ENCODE results near the gene ARMH1. TPM values are rescaled to one million over a fixed set of nuclear protein-coding genes. Genes with fewer than 3 reads are reported as not detected.

ARMH1 gene
- 2.7 and 3.0 TPM in 2 replicates for total RNA-seq
- long read RNA-seq = 0 reads

DNA sequence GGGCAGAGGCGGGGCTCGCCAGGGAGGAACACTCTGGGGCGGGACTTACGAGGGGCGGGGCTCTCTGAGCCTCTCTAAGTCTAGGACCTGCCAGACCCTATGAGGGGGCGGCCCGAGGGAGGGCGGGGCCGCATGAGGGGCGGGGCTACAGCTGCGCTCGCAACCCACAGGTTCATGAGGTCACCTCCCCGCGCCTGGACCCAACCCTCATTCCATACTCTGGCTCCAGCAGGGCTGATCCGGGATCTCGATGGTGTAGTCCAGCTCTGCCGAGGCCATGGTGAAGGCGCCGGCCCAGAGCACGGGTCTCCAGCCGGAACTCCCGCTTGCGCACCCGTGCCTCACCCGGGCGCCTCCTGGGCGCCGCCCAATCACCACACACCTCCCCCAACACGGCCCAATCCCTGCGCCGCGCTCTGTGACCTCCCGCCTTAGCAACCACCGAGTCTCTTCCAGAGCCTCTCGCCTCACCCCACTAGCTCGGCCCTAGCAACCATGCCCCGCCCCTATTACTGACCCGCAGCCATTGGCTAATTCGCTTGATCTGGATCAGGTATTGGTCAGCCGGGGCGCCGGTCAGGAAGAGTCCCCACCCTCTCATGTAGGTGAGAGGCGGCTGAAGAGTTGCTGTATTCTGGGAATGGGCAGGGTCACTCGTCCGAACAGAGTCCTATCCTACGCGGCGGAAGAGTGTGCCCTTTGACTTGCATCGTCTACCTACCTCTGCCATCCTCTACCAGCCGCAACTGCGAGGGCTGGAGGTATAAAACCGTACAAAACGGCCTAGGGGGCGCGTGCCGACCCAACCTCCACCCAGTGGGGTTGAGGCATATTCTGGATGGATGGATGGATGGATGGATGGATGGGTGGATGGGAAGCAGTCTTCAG lies at the start of gene ARMH1, which contains the start of gene TMEM53:
Gene ARMH1 (plus strand): TSS at position 602 of the 888 bp plus-strand sequence. CDS start 14,984 bp downstream, outside the sequence.
Gene TMEM53 (minus strand): TSS at position 369 of the 888 bp plus-strand sequence. CDS start 90 bp downstream, at position 279.
- DNase-seq (ENCODE audit: extremely low spot score, unreplicated experiment) = peak; percentile 99
- H3K27ac Mint-ChIP-seq (ENCODE audit: unreplicated experiment) = peak within 1 kb of the TSS; percentile 95
- H3K27me3 Mint-ChIP-seq (ENCODE audit: unreplicated experiment) = no peaks in the 10 kb centered on the region
- TF ChIP-seq, protein P1, sequence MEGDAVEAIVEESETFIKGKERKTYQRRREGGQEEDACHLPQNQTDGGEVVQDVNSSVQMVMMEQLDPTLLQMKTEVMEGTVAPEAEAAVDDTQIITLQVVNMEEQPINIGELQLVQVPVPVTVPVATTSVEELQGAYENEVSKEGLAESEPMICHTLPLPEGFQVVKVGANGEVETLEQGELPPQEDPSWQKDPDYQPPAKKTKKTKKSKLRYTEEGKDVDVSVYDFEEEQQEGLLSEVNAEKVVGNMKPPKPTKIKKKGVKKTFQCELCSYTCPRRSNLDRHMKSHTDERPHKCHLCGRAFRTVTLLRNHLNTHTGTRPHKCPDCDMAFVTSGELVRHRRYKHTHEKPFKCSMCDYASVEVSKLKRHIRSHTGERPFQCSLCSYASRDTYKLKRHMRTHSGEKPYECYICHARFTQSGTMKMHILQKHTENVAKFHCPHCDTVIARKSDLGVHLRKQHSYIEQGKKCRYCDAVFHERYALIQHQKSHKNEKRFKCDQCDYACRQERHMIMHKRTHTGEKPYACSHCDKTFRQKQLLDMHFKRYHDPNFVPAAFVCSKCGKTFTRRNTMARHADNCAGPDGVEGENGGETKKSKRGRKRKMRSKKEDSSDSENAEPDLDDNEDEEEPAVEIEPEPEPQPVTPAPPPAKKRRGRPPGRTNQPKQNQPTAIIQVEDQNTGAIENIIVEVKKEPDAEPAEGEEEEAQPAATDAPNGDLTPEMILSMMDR (IDR thresholded peaks at IDR 0.05) = peak; percentile 16
- H3K4me1 Mint-ChIP-seq (ENCODE audit: unreplicated experiment) = peaks cover 29% of the 10 kb centered on the region
- H3K4me3 Mint-ChIP-seq (ENCODE audit: unreplicated experiment) = peak within 1 kb of the TSS; percentile 86
- H3K9me3 Mint-ChIP-seq (ENCODE audit: unreplicated experiment) = no peaks in the 10 kb centered on the region
- no peaks in the 10 kb centered on the region for H3K36me3 Mint-ChIP-seq (ENCODE audit: unreplicated experiment)

GRCh38 chr1:44625348-44625747 lies 49.2 kb upstream of the ARMH1 start:
- TF ChIP-seq, protein P1 (IDR thresholded peaks at IDR 0.05) = no peak
- no peak overlapping the region for H3K4me3 Mint-ChIP-seq (ENCODE audit: unreplicated experiment)

DNA sequence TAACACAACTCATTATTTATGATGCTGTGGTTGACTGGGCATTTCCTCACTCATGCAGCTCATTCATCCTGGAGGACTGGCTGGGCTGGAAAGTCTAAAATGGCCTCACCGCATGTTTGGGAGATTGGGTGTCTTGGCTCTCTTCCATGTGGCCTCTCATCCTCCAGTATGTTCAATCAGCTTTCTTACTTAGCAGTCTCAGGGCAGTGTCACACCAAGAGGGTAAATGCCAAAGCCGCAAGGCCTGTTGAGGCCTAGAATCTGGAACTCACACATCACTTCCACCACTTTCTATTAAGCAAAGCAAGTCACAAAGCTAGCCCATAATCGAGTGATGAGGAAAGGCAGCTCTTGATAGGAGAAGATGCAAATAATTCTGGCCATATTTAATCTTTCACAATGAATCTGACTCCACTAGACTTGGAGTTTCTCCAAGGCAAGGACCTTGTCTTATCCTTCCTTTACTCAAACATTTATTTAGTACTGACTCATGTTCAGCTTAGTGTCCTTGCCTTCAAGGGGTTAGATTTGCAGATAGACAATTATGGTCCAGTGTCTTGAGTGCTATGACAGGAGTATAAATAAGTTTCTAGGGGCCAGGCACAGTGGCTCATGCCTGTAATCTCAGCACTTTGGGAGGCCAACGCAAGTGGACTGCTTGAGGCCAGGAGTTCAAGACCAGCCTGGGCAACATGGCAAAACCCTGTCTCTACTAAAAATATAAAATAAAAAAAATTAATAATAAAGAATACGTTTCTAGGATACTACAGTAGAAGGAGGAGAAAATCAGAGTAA lies 45.4 kb upstream of the ARMH1 start:
- Mint-ChIP-seq H3K27me3 (ENCODE audit: unreplicated experiment) (no peaks in the 10 kb centered on the region), H3K4me3 (ENCODE audit: unreplicated experiment) (no peak overlapping the region), H3K27ac (ENCODE audit: unreplicated experiment) (no peak overlapping the region), H3K4me1 (ENCODE audit: unreplicated experiment) (peaks cover 19% of the 10 kb centered on the region), H3K9me3 (ENCODE audit: unreplicated experiment) (no peaks in the 10 kb centered on the region), H3K36me3 (ENCODE audit: unreplicated experiment) (peaks cover 3% of the 10 kb centered on the region)
- no peak for DNase-seq (ENCODE audit: extremely low spot score, unreplicated experiment)
- TF ChIP-seq, protein P1 (IDR thresholded peaks at IDR 0.05) = no peak

More at GRCh38 chr1:44625348-44625747, 49.2 kb upstream of the ARMH1 start:
- no peak overlapping the region for H3K27ac Mint-ChIP-seq (ENCODE audit: unreplicated experiment)
- no peaks in the 10 kb centered on the region for H3K9me3 Mint-ChIP-seq (ENCODE audit: unreplicated experiment)
- H3K36me3 Mint-ChIP-seq (ENCODE audit: unreplicated experiment) = no peaks in the 10 kb centered on the region
- no peak for DNase-seq (ENCODE audit: extremely low spot score, unreplicated experiment)
- H3K4me1 Mint-ChIP-seq (ENCODE audit: unreplicated experiment) = no peaks in the 10 kb centered on the region
- no peaks in the 10 kb centered on the region for H3K27me3 Mint-ChIP-seq (ENCODE audit: unreplicated experiment)

- H3K36me3 Mint-ChIP-seq (ENCODE audit: unreplicated experiment) = peaks cover 11% of the 10 kb centered on the region
- H3K4me3 Mint-ChIP-seq (ENCODE audit: unreplicated experiment) = peak overlapping the region; percentile 81
- H3K4me1 Mint-ChIP-seq (ENCODE audit: unreplicated experiment) = peaks cover 21% of the 10 kb centered on the region
- peak overlapping the region; percentile 97 for H3K27ac Mint-ChIP-seq (ENCODE audit: unreplicated experiment)
- no peaks in the 10 kb centered on the region for H3K9me3 Mint-ChIP-seq (ENCODE audit: unreplicated experiment)
- TF ChIP-seq, protein P1 (IDR thresholded peaks at IDR 0.05) = no peak
- DNase-seq (ENCODE audit: extremely low spot score, unreplicated experiment) = no peak
- no peaks in the 10 kb centered on the region for H3K27me3 Mint-ChIP-seq (ENCODE audit: unreplicated experiment)
Measured at GRCh38 chr1:44630116-44630515, 44.4 kb upstream of the ARMH1 start.

GRCh38 chr1:44631333-44631646 lies 43.2 kb upstream of the ARMH1 start:
- Mint-ChIP-seq H3K27me3 (ENCODE audit: unreplicated experiment) (no peaks in the 10 kb centered on the region), H3K4me1 (ENCODE audit: unreplicated experiment) (peaks cover 21% of the 10 kb centered on the region), H3K36me3 (ENCODE audit: unreplicated experiment) (peaks cover 20% of the 10 kb centered on the region), H3K27ac (ENCODE audit: unreplicated experiment) (peak overlapping the region; percentile 97), H3K4me3 (ENCODE audit: unreplicated experiment) (peak overlapping the region; percentile 81), H3K9me3 (ENCODE audit: unreplicated experiment) (no peaks in the 10 kb centered on the region)
- no peak for DNase-seq (ENCODE audit: extremely low spot score, unreplicated experiment)
- TF ChIP-seq, protein P1 (IDR thresholded peaks at IDR 0.05) = no peak
